SK-N-SH (cell line): ENCODE data around the gene CENPQ. TPM values are rescaled to one million over a fixed set of nuclear protein-coding genes. Genes with fewer than 3 reads are reported as not detected.
A peak's percentile ranks its signal among the peaks of the same experiment; 100 is the strongest.

Source experiments
- CTCF ChIA-PET: fragments of 300-600, 350-600 bp; formaldehyde crosslinking; extraction: SDS; loops from one replicate; lab custom pipeline; 2021; lab: Yijun Ruan, JAX
- POLR2A ChIA-PET: fragments of 350-600 bp; sonication (Branson Sonifier 250); formaldehyde crosslinking; extraction: SDS; loops from one replicate; lab custom pipeline; 2020; ENCODE audit warnings: antibody characterized with exemption, inconsistent platforms; lab: Yijun Ruan, JAX
- DNase-seq: peaks from one replicate; pipeline ENCODE4 v3.0.0; 2012
- H2AFZ ChIP-seq: fragments of 200-600 bp; sonication (generic); 2 replicates; pipeline ENCODE4 v1.8.1; 2016; ENCODE audit warnings: antibody characterized with exemption, mild to moderate bottlenecking, low read depth
- H3F3A ChIP-seq: fragments of 200-600 bp; sonication (generic); replicated peaks from 2 replicates; pipeline ENCODE3; 2016; ENCODE audit warnings: antibody characterized with exemption, mild to moderate bottlenecking; ENCODE audit not compliant: insufficient read depth
- H3K27ac ChIP-seq, 2 experiments: fragments of 200-500 bp in 1 of 2; fragments of 200-600 bp in 1 of 2; sonication (Bioruptor generic) in 1 of 2; sonication (generic), shearing (Covaris generic) in 1 of 2; 2 replicates each; pipeline versions ENCODE4 v1.5.1 to v1.6.1; 2014 to 2016; ENCODE audit warnings: low read depth in 2 of 2, inconsistent platforms in 1 of 2, low read length in 1 of 2, mild to moderate bottlenecking in 1 of 2, mixed read lengths in 1 of 2
- H3K27me3 ChIP-seq: fragments of 200-600 bp; sonication (generic), shearing (Covaris generic); 2 replicates; pipeline ENCODE4 v1.6.1; 2016; ENCODE audit warnings: mixed run types; ENCODE audit not compliant: insufficient read depth
- H3K36me3 ChIP-seq, 2 experiments: fragments of 200-500 bp in 1 of 2; fragments of 200-600 bp in 1 of 2; sonication (Bioruptor generic) in 1 of 2; sonication (generic) in 1 of 2; replicated peaks in 1 of 2; 2 replicates each; pipeline versions ENCODE3 to v1.5.1; 2014 to 2016; ENCODE audit warnings: low read length in 1 of 2, mild to moderate bottlenecking in 1 of 2; ENCODE audit not compliant: insufficient read depth in 2 of 2, control insufficient read depth in 1 of 2
- H3K4me1 ChIP-seq, 2 experiments: fragments of 200-500 bp in 1 of 2; fragments of 200-600 bp in 1 of 2; sonication (Bioruptor generic) in 1 of 2; sonication (generic), shearing (Covaris generic) in 1 of 2; 2 replicates each; pipeline versions ENCODE4 v1.5.1 to v1.6.1; 2014 to 2016; ENCODE audit warnings: low read depth in 1 of 2, low read length in 1 of 2, mixed run types in 1 of 2; ENCODE audit not compliant: insufficient read depth in 2 of 2, control insufficient read depth in 1 of 2
- H3K4me2 ChIP-seq: fragments of 200-600 bp; sonication (generic), shearing (Covaris generic); 2 replicates; pipeline ENCODE4 v1.6.1; 2017; ENCODE audit warnings: mixed run types
- H3K4me3 ChIP-seq, 2 experiments: fragments of 200-500 bp in 1 of 2; fragments of 200-600 bp in 1 of 2; sonication (Bioruptor generic) in 1 of 2; sonication (generic), shearing (Covaris generic) in 1 of 2; 2 replicates each; pipeline versions ENCODE4 v1.5.1 to v1.8.1; 2014 to 2016; ENCODE audit warnings: low read depth in 2 of 2, inconsistent platforms in 1 of 2, low read length in 1 of 2, mild to moderate bottlenecking in 1 of 2, mixed read lengths in 1 of 2, moderate library complexity in 1 of 2
- H3K79me2 ChIP-seq: fragments of 200-600 bp; sonication (generic); 2 replicates; pipeline ENCODE4 v1.8.1; 2017; ENCODE audit warnings: mild to moderate bottlenecking; ENCODE audit not compliant: insufficient read depth
- H3K9ac ChIP-seq: fragments of 200-600 bp; sonication (generic); 2 replicates; pipeline ENCODE4 v1.6.1; 2017; ENCODE audit warnings: mixed run types
- H3K9me2 ChIP-seq: fragments of 200-600 bp; sonication (generic); 2 replicates; pipeline ENCODE4 v1.6.1; 2017; ENCODE audit warnings: mixed run types
- H3K9me3 ChIP-seq: fragments of 200-600 bp; sonication (generic); 2 replicates; pipeline ENCODE4 v1.6.1; 2017; ENCODE audit warnings: mixed run types, mild to moderate bottlenecking, moderate library complexity
- H4K20me1 ChIP-seq: fragments of 200-600 bp; sonication (generic); 2 replicates; pipeline ENCODE4 v1.6.1; 2017; ENCODE audit warnings: mild to moderate bottlenecking, mixed run types; ENCODE audit not compliant: insufficient read depth
- CTCF ChIP-seq: fragments of 200-600 bp; sonication (generic); IDR thresholded peaks from 2 replicates; pipeline ENCODE4 v1.6.1; 2017; ENCODE audit warnings: antibody characterized with exemption, mild to moderate bottlenecking, moderate library complexity
- EZH2phosphoT487 ChIP-seq: fragments of 200-600 bp; sonication (generic); IDR thresholded peaks from 2 replicates; pipeline ENCODE4 v1.6.1; 2017; ENCODE audit warnings: low read depth, mixed run types, mild to moderate bottlenecking, antibody characterized with exemption, moderate library complexity, borderline replicate concordance
- RAD21 ChIP-seq: IDR thresholded peaks from 2 replicates; pipeline ENCODE4 v1.6.1; 2012; ENCODE audit warnings: mild to moderate bottlenecking, low read length
- RCOR1 ChIP-seq: fragments of 150-350 bp; IDR thresholded peaks from 2 replicates; pipeline ENCODE4 v1.6.1; 2017; ENCODE audit warnings: antibody characterized with exemption, low read length
- SMC3 ChIP-seq: IDR thresholded peaks from 2 replicates; pipeline ENCODE4 v1.6.1; 2012; ENCODE audit warnings: low read depth, low read length, improper control_type of control experiment
- TEAD4 ChIP-seq: IDR thresholded peaks from 2 replicates; pipeline ENCODE4 v1.4.0; 2012; ENCODE audit warnings: mild to moderate bottlenecking, borderline replicate concordance; ENCODE audit not compliant: insufficient read depth
- WGBS: methylation state at CpG from one replicate; pipeline ENCODE4 v1.1.6; 2017; ENCODE audit warnings: low lambda C conversion rate; 5-methylcytosine and 5-hydroxymethylcytosine counted together
- polyA plus RNA-seq, 3 experiments: library from polyadenylated mRNA; depleted of rRNA; stranded (reverse); fragments of >200 nt; gene quantifications; 2 replicates each; pipeline ENCODE4 v1.2.3, GENCODE V29; 2012
- TF ChIP-seq, protein P1 (sequence below): IDR thresholded peaks from 2 replicates; pipeline ENCODE4; 2012

CENPQ gene
- polyA plus RNA-seq, 1 of the 3 experiments (the other 2 are of a cell fraction) = 2.5 TPM

GRCh38 chr6:49430187-49430586 is 33.0 kb upstream of the CENPQ start:
- no peak for DNase-seq
- H2AFZ ChIP-seq = no peak overlapping the region
- no peaks in the 10 kb centered on the region for H3K27me3 ChIP-seq
- 42% methylated on average over 2 of the region's 2 CpGs for WGBS
- H3K27ac ChIP-seq = no peak overlapping the region
- no peaks in the 10 kb centered on the region for H3K9me2 ChIP-seq
- H3K4me2 ChIP-seq = no peak overlapping the region
- H3K79me2 ChIP-seq = no peaks in the 10 kb centered on the region
- POLR2A ChIA-PET = no interaction called here
- no peaks in the 10 kb centered on the region for H4K20me1 ChIP-seq
- H3K9ac ChIP-seq = no peak overlapping the region
- no peaks in the 10 kb centered on the region for H3K4me1 ChIP-seq
- TF ChIP-seq RCOR1 (no peak), TEAD4 (no peak), RAD21 (no peak), EZH2phosphoT487 (no peak)
- TF ChIP-seq, all 33 proteins: peak for 0
- Histone ChIP-seq H3F3A (no peaks in the 10 kb centered on the region), H3K36me3 (peaks cover 25 to 35% of the 10 kb centered on the region in 2 experiments), H3K9me3 (no peaks in the 10 kb centered on the region), H3K4me3 (no peak overlapping the region)
- CTCF ChIA-PET = no interaction called here

GRCh38 chr6:49430866-49431265 is 32.3 kb upstream of the CENPQ start:
- H2AFZ ChIP-seq = no peak overlapping the region
- no peaks in the 10 kb centered on the region for H3K27me3 ChIP-seq
- CTCF ChIA-PET = no interaction called here
- POLR2A ChIA-PET = no interaction called here
- 93% methylated on average over 1 of the region's 1 CpG for WGBS
- no peak overlapping the region for H3K4me2 ChIP-seq
- H3K4me3 ChIP-seq = no peak overlapping the region
- no peaks in the 10 kb centered on the region for H3K9me2 ChIP-seq
- H3K36me3 ChIP-seq = peaks cover 32 to 38% of the 10 kb centered on the region in 2 experiments
- no peaks in the 10 kb centered on the region for H3K79me2 ChIP-seq
- DNase-seq = no peak
- H3K4me1 ChIP-seq = no peaks in the 10 kb centered on the region
- H3K9me3 ChIP-seq = no peaks in the 10 kb centered on the region
- no peak overlapping the region for H3K9ac ChIP-seq
- no peaks in the 10 kb centered on the region for H4K20me1 ChIP-seq
- H3F3A ChIP-seq = no peaks in the 10 kb centered on the region
- no peak overlapping the region for H3K27ac ChIP-seq
- no peak for TF ChIP-seq SMC3
- TF ChIP-seq, all 33 proteins: peak for 0

GRCh38 chr6:49453221-49453620 is 9.9 kb upstream of the CENPQ start:
- H3K27me3 ChIP-seq = no peaks in the 10 kb centered on the region
- H3K36me3 ChIP-seq = peaks cover 64 to 65% of the 10 kb centered on the region in 2 experiments
- no peak overlapping the region for H3K4me2 ChIP-seq
- peaks cover 6% of the 10 kb centered on the region for H3F3A ChIP-seq
- H3K27ac ChIP-seq = no peak overlapping the region
- no peaks in the 10 kb centered on the region for H3K4me1 ChIP-seq
- H2AFZ ChIP-seq = no peak overlapping the region
- H3K9me2 ChIP-seq = no peaks in the 10 kb centered on the region
- no peaks in the 10 kb centered on the region for H3K79me2 ChIP-seq
- ChIA-PET CTCF (interaction anchor here (0.8 to 1.6 kb wide), 3 partner anchors 12 to 43 kb away, joined by 3 to 4 read pairs (median 3); no protein-coding TSS in a partner anchor), POLR2A (no interaction called here)
- no peaks in the 10 kb centered on the region for H4K20me1 ChIP-seq
- TF ChIP-seq SMC3 = no peak
- TF ChIP-seq CTCF = peak; percentile 53
- TF ChIP-seq, protein P1, sequence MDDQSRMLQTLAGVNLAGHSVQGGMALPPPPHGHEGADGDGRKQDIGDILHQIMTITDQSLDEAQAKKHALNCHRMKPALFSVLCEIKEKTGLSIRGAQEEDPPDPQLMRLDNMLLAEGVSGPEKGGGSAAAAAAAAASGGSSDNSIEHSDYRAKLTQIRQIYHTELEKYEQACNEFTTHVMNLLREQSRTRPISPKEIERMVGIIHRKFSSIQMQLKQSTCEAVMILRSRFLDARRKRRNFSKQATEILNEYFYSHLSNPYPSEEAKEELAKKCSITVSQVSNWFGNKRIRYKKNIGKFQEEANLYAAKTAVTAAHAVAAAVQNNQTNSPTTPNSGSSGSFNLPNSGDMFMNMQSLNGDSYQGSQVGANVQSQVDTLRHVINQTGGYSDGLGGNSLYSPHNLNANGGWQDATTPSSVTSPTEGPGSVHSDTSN = no peak
- no peak overlapping the region for H3K9ac ChIP-seq
- no peaks in the 10 kb centered on the region for H3K9me3 ChIP-seq
- no peak overlapping the region for H3K4me3 ChIP-seq
- WGBS = 88% methylated on average over 2 of the region's 2 CpGs
- DNase-seq = no peak
